HCT116 (cell line): ENCODE results near the gene COPS3. TPM values are rescaled to one million over a fixed set of nuclear protein-coding genes. Genes with fewer than 3 reads are reported as not detected.

Source experiments
- ATAC-seq: fragments of 200-7000 bp; cut with Tn5 transposase; 2 replicates; pipeline ENCODE4 v1.9.1; 2020; ENCODE audit warnings: mild to moderate bottlenecking, moderate library complexity
- BruUV-seq: library from RNA; stranded (reverse); fragments of 400-500 nt; replicated peaks from 2 replicates; lab custom pipeline; 2021; lab: Mats Ljungman, UMichigan
- CTCF ChIA-PET: fragments of 300-600 bp; sonication (Branson Sonifier 250); formaldehyde crosslinking; loops from one replicate; lab custom pipeline; 2021; ENCODE audit warnings: antibody characterized with exemption; lab: Charles Lee
- POLR2A ChIA-PET: fragments of 300-600, 350-600 bp; sonication (Branson Sonifier 250); formaldehyde crosslinking; loops from one replicate; lab custom pipeline; 2021; ENCODE audit warnings: antibody characterized with exemption; lab: Charles Lee
- RAD21 ChIA-PET, 2 experiments: fragments of 300-600 bp; sonication (Branson Sonifier 250); formaldehyde crosslinking; loops; one replicate each; lab custom pipeline; 2023; ENCODE audit warnings: low total read pairs in 2 of 2; ENCODE audit not compliant: uncharacterized antibody in 2 of 2, unreplicated experiment in 2 of 2, low non-redundant PET in 1 of 2; lab: Charles Lee
- DNase-seq: peaks from one replicate; pipeline ENCODE4 v3.0.0-alpha.2; 2010; ENCODE audit warnings: low read depth, low spot score
- H2AFZ ChIP-seq: fragments of 200-600 bp; shearing (Covaris generic), sonication (generic); 2 replicates; pipeline ENCODE4 v1.6.1; 2017; ENCODE audit warnings: low read depth, mixed run types, mixed read lengths, antibody characterized with exemption, low read length; ENCODE audit not compliant: poor library complexity, severe bottlenecking
- H3K27ac ChIP-seq: 2 replicates; pipeline ENCODE4 v1.5.1; 2012; ENCODE audit warnings: low read depth, low read length
- H3K27me3 ChIP-seq: fragments of 200-600 bp; sonication (generic); 2 replicates; pipeline ENCODE4 v1.6.1; 2016; ENCODE audit warnings: mixed run types, low read length, mixed read lengths; ENCODE audit not compliant: insufficient read depth
- H3K36me3 ChIP-seq, 2 experiments: fragments of 200-500 bp in 1 of 2; fragments of 200-600 bp in 1 of 2; sonication (Bioruptor generic) in 1 of 2; sonication (generic) in 1 of 2; 2 replicates each; pipeline versions ENCODE4 v1.5.1 to v1.6.1; 2014 to 2016; ENCODE audit warnings: low read length in 2 of 2, inconsistent platforms in 1 of 2, mixed read lengths in 1 of 2, mixed run types in 1 of 2; ENCODE audit not compliant: insufficient read depth in 2 of 2, control insufficient read depth in 1 of 2
- H3K4me1 ChIP-seq, 2 experiments: fragments of 200-600 bp in 1 of 2; sonication (generic) in 1 of 2; 2 replicates each; pipeline versions ENCODE4 v1.5.1 to v1.6.1; 2012 to 2017; ENCODE audit warnings: low read length in 2 of 2, inconsistent platforms in 1 of 2, mild to moderate bottlenecking in 1 of 2, mixed read lengths in 1 of 2, mixed run types in 1 of 2, moderate library complexity in 1 of 2; ENCODE audit not compliant: insufficient read depth in 2 of 2, control insufficient read depth in 1 of 2
- H3K4me2 ChIP-seq: fragments of 200-600 bp; sonication (generic); 2 replicates; pipeline ENCODE4 v1.6.1; 2017; ENCODE audit warnings: mixed run types, low read length, mixed read lengths
- H3K4me3 ChIP-seq, 2 experiments: fragments of 200-600 bp in 1 of 2; sonication (generic) in 1 of 2; replicated peaks in 1 of 2; 2 replicates each; pipeline ENCODE4 v1.5.1; 2011 to 2016; ENCODE audit warnings: low read length in 2 of 2, control low read depth in 1 of 2, low read depth in 1 of 2, mild to moderate bottlenecking in 1 of 2, mixed read lengths in 1 of 2, mixed run types in 1 of 2
- H3K79me2 ChIP-seq: fragments of 200-600 bp; sonication (generic); 2 replicates; pipeline ENCODE4 v1.6.1; 2017; ENCODE audit warnings: mild to moderate bottlenecking, mixed run types, low read length, moderate library complexity, mixed read lengths; ENCODE audit not compliant: insufficient read depth
- H3K9ac ChIP-seq: fragments of 200-600 bp; sonication (generic); 2 replicates; pipeline ENCODE4 v1.6.1; 2016; ENCODE audit warnings: low read length, mixed read lengths
- H3K9me2 ChIP-seq: fragments of 200-600 bp; sonication (generic), shearing (Covaris generic); 2 replicates; pipeline ENCODE4 v1.6.1; 2017; ENCODE audit warnings: mixed run types, mild to moderate bottlenecking, moderate library complexity; ENCODE audit not compliant: insufficient read depth
- H3K9me3 ChIP-seq, 2 experiments: fragments of 200-500 bp in 1 of 2; fragments of 200-600 bp in 1 of 2; sonication (Bioruptor generic) in 1 of 2; sonication (generic) in 1 of 2; 2 replicates each; pipeline ENCODE4 v1.6.1; 2014 to 2017; ENCODE audit warnings: low read length in 2 of 2, mixed read lengths in 2 of 2, inconsistent platforms in 1 of 2, low read depth in 1 of 2, mild to moderate bottlenecking in 1 of 2, mixed run types in 1 of 2, moderate library complexity in 1 of 2; ENCODE audit not compliant: control insufficient read depth in 1 of 2, insufficient read depth in 1 of 2
- H4K20me1 ChIP-seq: fragments of 200-600 bp; sonication (generic), shearing (Covaris generic); 2 replicates; pipeline ENCODE4 v1.6.1; 2017; ENCODE audit warnings: mixed run types, mild to moderate bottlenecking, moderate library complexity; ENCODE audit not compliant: insufficient read depth
- CTCF ChIP-seq, 3 experiments: fragments of 200-600 bp in 1 of 3; sonication (generic) in 1 of 3; IDR thresholded peaks in 2 of 3; conservative IDR thresholded peaks in 1 of 3; 2 replicates each; pipeline ENCODE4 v1.5.1; 2012 to 2017; ENCODE audit warnings: low read depth in 2 of 3, low read length in 2 of 3, antibody characterized with exemption in 1 of 3, borderline replicate concordance in 1 of 3, control low read depth in 1 of 3, mild to moderate bottlenecking in 1 of 3, mixed read lengths in 1 of 3, mixed run types in 1 of 3, moderate library complexity in 1 of 3; ENCODE audit not compliant: insufficient read depth in 1 of 3
- EZH2 ChIP-seq: fragments of 200-600 bp; sonication (generic); IDR thresholded peaks from 2 replicates; pipeline ENCODE4 v1.6.1; 2017; ENCODE audit warnings: antibody characterized with exemption, mixed run types
- POLR2A ChIP-seq: IDR thresholded peaks from 2 replicates; pipeline ENCODE4 v1.7.0; 2011; ENCODE audit warnings: borderline replicate concordance; ENCODE audit not compliant: insufficient read depth, insufficient read length; ENCODE audit errors: extremely low read depth
- POLR2AphosphoS5 ChIP-seq: IDR thresholded peaks from 2 replicates; pipeline ENCODE4 v1.6.1; 2011; ENCODE audit warnings: mild to moderate bottlenecking, low read depth, low read length, moderate library complexity
- REST ChIP-seq: IDR thresholded peaks from 2 replicates; pipeline ENCODE4 v1.6.1; 2012; ENCODE audit warnings: low read depth
- ZNF274 ChIP-seq: fragments of 200-500 bp; sonication (Bioruptor generic); IDR thresholded peaks from 2 replicates; pipeline ENCODE4 v1.6.1; 2014; ENCODE audit warnings: mild to moderate bottlenecking, low read depth, low read length, inconsistent platforms
- intact Hi-C: fragments of 100-400 bp; cut with micrococcal nuclease; formaldehyde crosslinking; loops from 2 replicates; pipeline ENCODE4 v1.10.0; 2022
- total RNA-seq: library from RNA; stranded (reverse); gene quantifications from one replicate; pipeline ENCODE4 v1.2.1, GENCODE V29; 2021; ENCODE audit not compliant: unreplicated experiment

The COPS3 gene
- total RNA-seq, 1 experiment from 2014 or later: 99.0 TPM

GRCh38 chr17:17321356-17322025 is 40.4 kb upstream of the COPS3 start:
- Histone ChIP-seq H3K4me3 (no peak overlapping the region), H3K9me2 (no peaks in the 10 kb centered on the region), H3K4me2 (no peak overlapping the region), H3K4me1 (no peaks in the 10 kb centered on the region), H4K20me1 (no peaks in the 10 kb centered on the region)
- no peak for DNase-seq
- BruUV-seq: no TSS peak
- no peak for ATAC-seq
- TF ChIP-seq POLR2AphosphoS5 (no peak), ZNF274 (no peak), EZH2 (no peak), CTCF (IDR thresholded peaks at IDR 0.05 in 2 of 3, conservative IDR thresholded peaks at IDR 0.05 in 1 of 3; ENCODE audit: borderline replicate concordance in 1 of 3, insufficient read depth in 1 of 3, low read depth in 2 of 3, low read length in 2 of 3) (no peak), POLR2A (no peak), REST (no peak)
- TF ChIP-seq, all 23 proteins: peak for 0
- H3K27ac ChIP-seq: no peak overlapping the region
- ChIA-PET POLR2A (no interaction called here), CTCF (no interaction called here), RAD21 (no interaction called here)
- intact Hi-C loops: no loop called here
- no peaks in the 10 kb centered on the region for H3K9me3 ChIP-seq
- H3K36me3 ChIP-seq: no peaks in the 10 kb centered on the region
- H3K9ac ChIP-seq: no peak overlapping the region
- H3K27me3 ChIP-seq: no peaks in the 10 kb centered on the region
- no peaks in the 10 kb centered on the region for H3K79me2 ChIP-seq
- no peak overlapping the region for H2AFZ ChIP-seq
